Activated CD4-positive, alpha-beta T cell treated with anti-CD3 and anti-CD28 coated beads, Interleukin-2, Interleukin-6, amounts not matched to agents 100 ng/mL and 50 ng/mL, durations not matched to agents 16 hours and 8 hours (primary cell): ENCODE results near the gene AP1S1.
"Not testable (repeated sequence)": the region's sequence is repeated elsewhere in the genome, so short reads cannot be mapped to it uniquely, and the experiment has no call there.

Experiments used
- DNase-seq: peaks from one replicate; pipeline ENCODE4 v3.0.0-alpha.2; 2020

The AP1S1 gene

DNA sequence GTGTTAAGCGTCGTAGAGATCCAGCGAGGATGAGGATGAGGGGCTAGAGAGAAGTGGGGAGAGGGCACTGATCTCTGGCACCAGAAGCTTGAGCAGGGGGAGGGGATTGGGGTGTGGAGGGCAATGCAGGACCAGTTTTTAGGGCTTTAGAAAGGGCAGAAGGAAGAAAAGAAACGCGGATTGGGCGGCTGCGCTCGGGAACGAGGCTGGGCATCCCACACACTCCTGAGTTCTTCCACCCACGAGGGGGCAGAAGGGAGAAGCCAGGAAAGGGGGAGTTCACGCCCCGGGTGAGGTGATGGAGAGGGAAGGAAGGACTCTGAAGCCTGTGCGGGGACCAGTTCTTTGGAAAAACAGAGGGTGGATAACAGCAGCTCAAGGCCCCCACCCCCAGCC is 17.2 kb downstream of the AP1S1 start:
- no peak for DNase-seq

DNA sequence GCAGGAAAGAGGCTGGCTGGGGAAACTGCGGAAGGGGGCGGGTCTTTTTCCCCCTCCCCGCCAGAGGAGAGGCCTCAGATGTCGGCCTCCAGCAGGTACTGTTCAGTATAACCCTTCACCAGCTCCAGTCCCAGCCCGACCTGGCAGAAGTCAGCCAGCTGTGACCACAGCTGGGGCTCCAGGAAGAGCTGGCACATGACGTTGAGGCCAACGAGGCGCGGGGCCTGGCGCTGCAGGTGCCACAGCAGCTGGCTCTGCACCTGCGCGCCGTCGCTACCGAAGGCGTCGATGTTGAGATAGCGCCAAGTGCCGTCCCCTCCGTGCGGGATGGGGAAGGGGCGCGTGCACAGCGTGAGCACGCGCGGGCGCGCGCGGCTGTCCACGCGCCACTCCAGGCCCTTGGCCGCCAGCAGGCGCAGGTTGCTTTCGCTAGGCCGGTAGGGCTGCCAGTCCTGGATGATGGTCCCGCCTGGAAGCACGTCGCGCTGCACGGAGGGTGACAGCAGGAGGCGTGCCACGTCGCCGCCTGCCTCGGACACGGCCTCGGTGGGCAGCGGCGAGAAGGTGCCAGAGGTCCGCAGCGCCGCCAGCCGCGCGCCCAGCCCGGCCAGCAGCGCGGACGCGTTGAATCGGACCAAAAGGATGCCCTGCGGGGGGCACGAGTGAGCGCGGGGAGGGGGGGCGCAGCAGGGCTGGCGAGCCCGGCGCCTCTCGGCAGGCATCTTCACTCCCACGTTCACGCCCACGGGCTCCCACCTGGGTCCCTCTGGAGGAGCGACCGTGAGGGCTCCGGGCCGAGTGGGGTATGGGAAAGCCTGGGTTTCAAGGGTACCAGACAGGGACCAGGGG is 18.0 kb downstream of the AP1S1 start:
- DNase-seq: no peak

DNA sequence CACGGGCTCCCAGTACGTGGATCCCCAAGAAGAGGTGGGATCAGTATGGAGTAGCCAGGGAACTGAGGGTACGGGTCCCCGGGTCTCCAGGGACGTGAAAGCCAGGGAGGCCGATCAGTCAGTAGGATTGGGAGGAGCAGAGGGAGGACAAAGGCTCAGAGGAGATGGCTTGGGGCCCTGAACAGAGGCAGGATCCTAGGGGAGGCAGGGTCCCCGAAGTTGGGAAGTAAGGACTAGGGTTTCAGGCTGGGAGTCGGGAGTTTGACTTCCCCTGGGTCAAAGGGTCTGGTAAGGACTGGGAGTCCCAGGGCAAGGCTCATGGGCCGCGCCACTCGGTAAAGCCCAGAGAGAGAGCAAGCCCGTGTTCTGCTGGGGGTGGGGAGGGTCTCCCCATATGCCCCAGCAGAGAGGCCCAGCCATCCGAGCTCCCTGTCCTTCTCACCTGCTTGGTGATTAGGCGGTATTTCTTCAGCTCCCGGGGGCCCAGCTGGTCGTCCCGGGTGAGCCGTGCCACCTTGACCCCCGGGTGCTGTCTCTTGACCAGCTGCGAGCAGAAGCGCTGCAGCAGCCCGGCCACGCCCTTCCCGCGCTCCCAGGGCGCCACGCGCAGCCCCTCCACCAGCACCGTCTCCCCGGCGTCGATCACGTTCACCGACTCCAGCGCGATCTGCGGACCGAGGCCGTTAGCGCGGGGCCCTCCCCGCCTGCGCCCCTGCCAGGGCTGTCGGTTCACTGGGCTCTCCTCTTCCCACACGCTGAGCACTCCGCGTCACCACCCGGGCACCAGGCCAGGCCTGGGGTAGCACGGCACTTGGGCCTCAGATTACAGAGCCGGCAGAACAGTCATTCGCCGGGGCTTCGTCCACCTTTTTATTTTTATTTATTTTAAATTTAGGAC is 18.8 kb downstream of the AP1S1 start:
- DNase-seq: no peak

DNA sequence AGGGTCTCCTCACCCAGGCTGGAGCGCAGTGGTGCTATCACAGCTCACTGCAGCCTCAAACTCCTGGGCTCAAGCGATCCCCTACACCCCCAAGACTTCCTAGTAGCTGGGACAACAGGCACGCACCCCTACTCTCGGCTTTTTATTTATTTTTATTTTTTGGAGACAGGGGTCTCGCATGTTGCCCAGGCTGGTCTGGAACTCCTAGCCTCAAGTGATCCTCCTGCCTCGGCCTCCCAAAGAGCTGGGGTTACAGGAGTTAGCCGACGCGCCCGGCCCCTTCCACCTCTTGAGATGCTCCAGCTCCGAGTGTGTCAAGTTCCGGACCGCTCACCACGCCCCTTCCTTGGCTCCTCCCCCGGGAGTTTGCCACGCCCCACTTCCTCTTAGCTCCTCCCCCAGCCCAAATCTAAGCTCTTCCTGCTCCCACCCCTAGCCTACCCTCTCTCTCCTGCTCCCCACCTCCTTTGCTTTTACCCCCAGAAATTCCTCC is 19.5 kb downstream of the AP1S1 start:
- peak; percentile 84 for DNase-seq

DNA sequence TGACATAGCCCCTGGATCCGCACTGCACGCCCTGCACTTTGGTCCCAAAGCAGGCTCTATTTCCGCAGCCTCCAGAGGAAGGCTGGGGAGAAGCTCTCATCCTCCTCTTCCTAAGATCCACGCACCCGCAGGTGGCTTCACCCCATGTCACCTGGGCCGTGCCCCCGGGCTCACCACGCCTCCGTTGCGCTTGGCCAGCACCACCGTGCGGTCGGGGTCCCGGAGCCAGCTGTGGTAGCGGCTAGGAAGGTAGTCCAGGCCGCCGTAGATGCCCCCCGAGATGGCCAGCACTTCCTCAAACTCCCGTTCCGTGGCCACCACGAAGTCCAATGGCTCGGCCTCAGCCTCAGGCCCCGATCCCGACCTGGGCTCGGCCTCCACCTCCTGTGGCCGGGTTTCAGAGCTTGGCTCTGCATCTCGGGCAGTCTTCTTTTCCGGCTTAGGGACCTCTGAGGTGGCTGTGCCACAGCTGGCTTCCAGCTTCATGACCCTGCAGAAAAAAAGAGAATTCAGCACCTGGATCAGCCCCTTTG is 20.1 kb downstream of the AP1S1 start:
- DNase-seq: no peak

DNA sequence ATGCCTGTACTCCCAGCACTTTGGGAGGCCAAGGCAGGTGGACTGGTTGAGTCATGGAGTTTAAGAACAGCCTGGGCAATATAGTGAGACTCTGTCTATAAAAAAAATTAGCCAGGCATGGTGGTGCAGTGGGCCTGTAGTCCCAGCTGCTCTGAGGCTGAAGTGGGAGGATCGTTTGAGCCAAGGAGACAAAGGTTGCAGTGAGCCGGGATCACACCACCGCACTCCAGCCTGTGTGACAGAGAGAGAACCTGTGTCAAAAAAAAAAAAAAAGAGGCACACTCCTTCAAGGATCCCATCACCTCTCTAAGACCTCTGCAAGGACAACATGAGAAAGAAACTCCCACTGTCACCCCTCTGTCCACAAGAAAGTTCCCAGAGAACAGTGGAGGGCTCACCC is 21.4 kb downstream of the AP1S1 start:
- DNase-seq: no peak

DNA sequence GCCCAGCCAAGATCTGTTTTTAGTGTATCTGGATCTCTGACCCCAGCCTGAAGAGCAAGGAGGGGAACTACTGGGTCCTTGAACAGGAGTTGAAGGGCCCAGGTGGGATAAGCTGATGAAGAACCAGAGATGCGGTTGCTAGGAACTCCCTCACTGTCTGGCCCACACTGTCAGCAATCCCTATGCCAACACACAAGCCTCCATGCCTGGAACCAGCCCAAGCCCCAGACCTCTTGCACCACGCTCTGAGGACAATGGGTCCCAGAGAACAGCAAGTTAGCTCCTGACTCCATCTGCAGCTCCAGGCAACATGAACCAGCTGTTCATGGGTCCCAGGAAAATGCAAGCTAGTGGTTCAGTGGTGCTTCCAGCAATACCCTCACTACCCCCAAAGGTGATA is 23.4 kb downstream of the AP1S1 start:
- no peak for DNase-seq

DNA sequence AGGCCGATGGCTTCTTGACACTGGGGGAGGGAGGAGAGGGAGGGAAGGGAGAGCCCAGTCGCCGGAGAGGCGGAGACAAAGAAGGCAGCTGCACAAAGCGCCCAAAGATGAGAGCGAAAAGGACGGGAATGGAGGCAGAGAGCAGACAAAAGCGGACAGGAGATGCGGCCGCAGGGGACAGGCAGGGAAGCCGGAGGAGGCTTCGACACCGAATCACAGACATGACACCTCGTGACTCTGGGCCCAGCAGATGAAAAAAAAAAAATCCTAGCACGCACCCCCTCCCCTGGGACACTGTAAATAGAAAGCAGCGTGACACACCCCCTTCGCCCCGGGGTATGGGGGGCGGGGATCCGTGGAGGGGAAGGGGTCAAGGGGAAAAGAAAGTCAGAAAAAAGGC is 24.8 kb downstream of the AP1S1 start:
- DNase-seq: no peak

DNA sequence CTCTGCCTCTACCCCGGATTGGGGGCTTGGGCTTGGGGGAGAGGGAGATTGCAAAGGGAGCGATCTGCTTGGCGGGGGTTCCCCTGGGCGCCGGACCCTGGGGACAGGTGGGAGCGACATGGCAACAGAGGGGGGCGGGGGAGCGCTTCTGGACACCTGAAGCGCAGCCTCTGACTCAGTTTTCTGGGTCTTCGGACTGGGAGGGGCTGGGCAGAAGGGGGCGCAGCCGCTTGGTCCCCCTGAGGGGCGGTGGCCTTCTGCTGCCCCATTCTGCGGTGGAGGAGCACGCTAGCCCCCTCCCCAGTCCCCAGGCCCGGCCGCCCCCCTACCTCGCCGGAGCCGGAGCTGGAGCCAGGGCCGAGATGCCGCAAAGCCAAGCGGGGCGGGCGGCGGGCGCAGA is 25.4 kb downstream of the AP1S1 start:
- no peak for DNase-seq

DNA sequence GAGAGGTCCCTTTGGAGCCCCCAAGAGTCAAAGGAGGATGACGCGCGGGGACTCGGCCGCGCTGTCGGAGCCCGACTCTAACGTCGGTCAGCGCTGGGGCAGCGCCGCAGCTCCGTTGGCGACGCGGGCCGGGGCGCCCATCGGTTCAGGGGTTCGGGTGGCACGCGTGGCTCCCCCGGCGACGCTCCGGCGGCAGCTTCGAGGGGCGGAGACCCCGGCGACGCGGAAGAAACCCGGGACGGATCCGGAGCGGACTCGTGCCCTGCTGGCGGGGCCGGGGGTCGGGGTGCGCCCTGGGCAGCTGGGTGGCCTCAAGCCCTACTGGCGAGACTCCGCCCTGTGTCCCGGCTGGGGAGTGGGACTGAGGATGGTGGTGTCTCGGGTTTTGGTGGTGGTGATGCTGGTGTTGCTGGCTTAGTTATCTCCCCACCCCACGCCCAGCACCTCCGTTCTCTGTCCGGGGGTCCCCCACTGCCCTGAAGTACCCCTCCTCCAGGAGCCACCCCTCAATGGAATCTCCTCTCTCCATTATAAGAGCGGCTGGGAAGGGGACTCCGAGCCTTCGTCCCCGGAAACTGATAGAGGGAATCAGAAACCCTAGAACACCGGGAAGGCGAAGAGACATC is 26.0 kb downstream of the AP1S1 start, which contains the start of gene NAT16:
NAT16 (minus strand) TSS at position 164 of the 626 bp plus-strand sequence. CDS start 5,486 bp downstream, outside the sequence.
- DNase-seq: no peak

DNA sequence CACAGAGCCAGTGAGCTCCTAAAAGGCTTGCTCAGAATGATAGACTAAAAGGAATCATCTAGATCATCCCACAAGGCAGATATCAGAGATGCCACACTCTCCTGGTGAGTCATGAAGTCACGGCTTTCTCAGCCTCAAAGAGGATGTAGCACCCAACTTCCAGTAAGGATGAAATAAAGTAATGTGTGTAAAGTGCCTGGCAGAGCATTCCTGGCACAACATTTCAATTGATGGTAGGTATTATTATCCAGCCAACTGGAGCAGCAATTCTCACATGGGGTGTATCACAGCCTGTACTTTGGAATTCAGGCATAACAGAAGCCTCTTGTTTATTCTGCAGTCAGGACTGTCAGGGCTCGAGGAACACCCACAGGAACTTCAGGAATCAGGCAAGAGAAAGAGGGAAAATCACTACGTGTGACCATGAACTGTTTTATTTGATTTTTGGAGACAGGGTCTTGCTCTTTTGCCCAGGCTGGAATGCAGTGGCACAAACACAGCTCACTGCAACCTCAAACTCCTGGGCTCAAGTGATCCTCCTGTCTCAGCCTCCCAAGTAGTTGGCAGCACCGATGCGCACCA is 31.1 kb downstream of the AP1S1 start:
- DNase-seq: no peak

DNA sequence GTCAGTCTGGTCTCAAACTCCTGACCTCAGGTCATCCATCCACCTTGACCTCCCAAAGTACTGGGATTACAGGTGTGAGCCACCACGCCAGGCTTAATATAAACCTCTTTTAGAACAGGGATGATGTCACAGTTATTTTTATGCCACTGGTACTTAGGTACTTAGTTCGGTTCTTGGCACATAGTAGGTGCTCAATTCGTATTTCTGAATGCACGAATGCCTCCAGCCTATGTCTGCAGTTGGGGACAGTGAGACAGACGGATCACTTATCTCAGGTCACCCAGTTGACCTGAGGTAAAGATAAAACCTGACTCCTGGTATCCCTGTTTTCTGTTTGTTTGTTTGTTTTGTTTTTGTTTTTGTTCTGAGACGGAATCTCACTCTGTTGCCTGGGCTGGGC is 31.9 kb downstream of the AP1S1 start:
- no peak for DNase-seq

DNA sequence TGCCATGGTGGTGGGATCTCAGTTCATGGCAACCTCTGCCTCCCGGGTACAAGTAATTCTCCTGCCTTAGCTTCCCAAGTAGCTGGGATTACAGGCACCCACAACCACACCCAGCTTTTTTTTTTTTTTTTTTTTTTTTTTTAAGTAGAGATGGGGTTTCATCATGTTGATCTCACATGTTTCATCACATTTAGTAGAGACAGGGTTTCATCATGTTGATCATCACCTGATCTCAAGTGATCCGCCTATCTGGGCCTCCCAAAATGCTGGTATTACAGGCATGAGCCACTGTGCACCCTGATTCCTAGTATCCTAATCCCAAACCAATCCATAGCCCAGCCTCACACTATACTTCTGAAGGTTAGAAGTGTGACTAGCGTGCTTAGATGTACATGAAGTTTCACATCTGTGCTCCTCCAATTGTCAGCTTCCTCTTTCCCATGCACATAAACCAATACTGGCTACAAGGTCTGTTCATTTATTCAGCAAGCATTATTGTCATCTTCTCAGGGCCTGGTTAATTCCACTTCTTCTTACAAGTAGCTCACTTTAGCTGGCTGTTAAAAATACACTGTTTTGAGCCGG is 32.7 kb downstream of the AP1S1 start:
- no peak for DNase-seq

DNA sequence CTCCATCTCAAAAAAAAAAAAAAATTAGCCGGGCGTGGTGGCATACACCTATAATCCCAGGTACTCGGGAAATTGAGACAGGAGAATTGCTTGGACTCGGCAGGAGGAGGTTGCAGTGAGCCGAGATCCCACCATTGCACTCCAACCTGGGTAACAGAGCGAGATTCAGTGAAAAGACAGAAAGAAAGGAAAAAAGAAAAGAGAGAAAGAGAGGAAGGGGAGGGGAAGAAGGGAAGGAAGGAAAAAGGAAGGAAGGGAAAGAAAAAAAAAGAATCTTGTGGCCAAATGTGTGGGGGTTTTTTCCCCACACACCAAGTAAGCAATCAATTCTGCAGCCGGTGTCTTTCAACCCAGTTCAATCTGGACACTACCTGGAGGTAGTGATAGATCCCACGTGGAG is 34.8 kb downstream of the AP1S1 start:
- DNase-seq: no peak

DNA sequence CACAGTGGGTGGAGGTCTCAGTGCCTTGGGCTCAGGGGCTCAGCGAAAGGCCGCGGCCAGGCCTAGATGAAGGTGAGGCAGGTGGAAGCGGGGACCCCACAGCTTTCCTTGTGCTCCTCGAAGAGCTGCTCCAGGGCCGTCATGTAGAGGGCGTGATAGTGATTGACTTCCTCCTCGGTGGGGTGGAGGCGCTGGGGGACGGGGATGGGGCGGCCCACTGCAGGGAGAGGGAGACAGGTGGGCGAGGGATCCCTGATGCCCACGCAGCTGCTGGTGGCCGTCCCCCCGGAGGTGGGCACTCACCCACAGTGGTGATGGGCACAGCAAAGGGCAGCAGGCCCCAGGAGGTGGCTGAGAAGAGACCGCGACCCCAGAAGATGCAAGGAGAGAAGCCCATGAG is 41.6 kb downstream of the AP1S1 start:
- DNase-seq: no peak

DNA sequence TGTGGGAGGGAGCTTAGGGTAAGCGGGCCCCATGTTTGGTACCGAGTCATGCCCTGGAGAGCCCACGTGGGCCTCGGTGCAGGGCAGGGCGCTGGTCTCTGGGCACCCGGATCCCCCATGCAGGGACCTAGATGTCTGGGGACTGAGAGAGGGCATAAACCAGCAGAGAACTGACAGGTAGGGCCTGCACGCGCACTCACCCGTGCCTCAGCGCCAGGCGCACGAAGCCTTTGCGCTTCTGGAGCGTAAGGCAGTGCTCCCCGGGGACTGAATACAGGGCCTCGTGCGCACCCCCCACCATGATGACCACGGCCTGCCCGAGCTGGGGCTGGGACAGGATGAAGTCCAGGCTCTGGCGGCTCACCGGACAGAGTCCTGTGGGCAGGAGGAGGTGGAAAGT is 43.7 kb downstream of the AP1S1 start:
- DNase-seq: no peak

DNA sequence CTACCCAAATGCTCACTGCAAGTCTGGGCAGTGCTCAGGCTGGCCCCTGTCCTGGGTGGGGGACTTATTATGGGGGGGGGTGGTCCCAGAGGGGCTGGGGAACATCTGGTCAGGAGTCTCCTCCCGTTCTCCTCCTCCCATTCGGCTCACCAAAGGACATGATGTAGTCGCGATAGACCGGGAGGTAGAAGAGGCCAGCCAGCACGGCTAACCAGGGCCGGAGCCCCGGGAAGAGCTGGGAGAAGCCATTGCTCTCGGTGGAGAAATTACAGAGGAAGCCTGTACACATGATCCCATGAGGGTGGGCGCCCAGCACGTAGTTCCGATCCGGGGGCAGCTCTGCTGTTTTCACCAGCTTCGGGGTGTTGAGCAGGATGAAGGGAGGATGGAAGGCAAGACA is 44.2 kb downstream of the AP1S1 start:
- DNase-seq: no peak

DNA sequence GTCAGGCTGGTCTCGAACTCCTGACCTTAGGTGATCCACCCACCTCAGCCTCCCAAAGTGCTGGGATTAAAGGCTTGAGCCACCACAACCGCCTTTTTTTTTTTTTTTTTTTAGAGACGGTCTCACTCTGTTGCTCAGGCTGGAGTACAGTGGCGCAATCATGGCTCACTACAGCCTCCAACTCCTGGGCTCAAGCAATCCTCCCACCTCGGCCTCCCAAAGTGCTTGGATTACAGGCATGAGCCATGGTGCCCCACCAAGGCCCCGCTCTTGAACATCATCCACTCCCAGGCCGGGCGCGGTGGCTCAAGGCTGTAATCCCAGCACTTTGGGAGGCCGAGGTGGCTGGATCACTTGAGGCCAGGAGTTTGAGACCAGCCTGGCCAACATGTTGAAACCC is 45.2 kb downstream of the AP1S1 start:
- not testable (repeated sequence) for DNase-seq

DNA sequence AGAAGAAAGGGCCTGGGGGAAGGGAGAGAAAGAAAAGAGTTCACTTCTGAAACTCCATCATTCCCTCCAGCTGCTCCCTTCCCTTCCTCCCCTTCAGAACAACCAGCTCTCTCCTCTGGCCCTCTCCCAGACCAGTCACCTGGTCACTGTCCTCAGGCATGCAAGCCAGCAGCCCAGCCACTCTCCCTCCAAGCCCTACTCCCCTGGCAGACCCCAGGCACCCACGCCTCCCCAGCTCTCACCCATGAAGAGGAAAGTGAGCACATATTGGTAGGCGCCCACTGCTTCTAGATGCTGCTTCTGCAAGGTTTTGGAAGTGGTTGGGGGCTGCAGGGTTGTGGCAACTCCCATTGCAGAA is 46.2 kb downstream of the AP1S1 start:
- no peak for DNase-seq

DNA sequence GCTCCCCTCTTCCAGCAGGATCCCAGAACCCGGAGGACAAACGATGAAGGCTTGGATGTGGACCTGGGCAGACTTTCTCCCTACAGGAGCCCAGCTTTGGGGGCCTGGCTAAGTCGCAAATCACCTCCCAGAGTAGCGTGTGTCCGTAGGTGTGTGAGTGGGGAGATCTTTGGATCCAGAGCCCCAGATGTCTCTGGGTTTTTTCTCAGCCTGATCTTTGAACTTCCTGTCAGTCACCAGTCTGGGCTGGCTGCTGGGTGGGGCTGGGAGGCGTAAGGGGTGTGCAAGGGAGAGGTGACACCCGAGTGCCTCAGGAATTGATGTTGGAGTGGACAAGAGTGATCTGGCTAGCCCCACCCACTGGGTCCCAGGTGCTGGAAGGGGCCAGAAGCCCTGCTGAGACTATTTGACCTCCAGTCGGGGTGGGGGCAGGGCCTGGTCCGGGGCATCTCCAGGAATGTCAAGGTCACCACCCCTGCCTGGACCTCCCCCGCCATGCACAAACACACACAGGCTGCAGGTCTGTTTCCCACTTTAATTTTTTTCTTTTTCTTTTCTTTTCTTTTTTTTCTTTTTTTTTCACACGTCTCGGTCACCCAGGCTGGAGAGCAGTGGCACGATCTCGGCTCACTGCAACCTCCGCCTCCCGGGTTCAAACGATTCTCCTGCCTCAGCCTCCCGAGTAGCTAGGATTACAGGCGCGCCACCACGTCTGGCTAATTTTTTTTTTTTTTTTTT is 46.8 kb downstream of the AP1S1 start, which contains the start of gene MOGAT3:
MOGAT3 (minus strand) TSS at position 175 of the 738 bp plus-strand sequence. CDS start 182 bp downstream, outside the sequence.
- no peak for DNase-seq
